Suprapubic skin (tissue), 3 donors: Measurements from ENCODE around the gene LRRC51.

Experiments
- POLR2A ChIP-seq, 2 donors: fragments of 450-650 bp; IDR thresholded peaks; one replicate each; pipeline ENCODE4 v1.6.1; 2017; ENCODE audit warnings: antibody characterized with exemption in 2 of 2, mild to moderate bottlenecking in 2 of 2, moderate library complexity in 2 of 2
- TF ChIP-seq, protein P1 (sequence below), 2 donors: fragments of 200-600 bp in 1 of 2; fragments of 450-650 bp in 1 of 2; sonication (generic) in 1 of 2; IDR thresholded peaks; one replicate each; pipeline ENCODE4 v1.5.1; 2016 to 2019; ENCODE audit warnings: antibody characterized with exemption in 2 of 2, mild to moderate bottlenecking in 1 of 2, moderate library complexity in 1 of 2

DNA sequence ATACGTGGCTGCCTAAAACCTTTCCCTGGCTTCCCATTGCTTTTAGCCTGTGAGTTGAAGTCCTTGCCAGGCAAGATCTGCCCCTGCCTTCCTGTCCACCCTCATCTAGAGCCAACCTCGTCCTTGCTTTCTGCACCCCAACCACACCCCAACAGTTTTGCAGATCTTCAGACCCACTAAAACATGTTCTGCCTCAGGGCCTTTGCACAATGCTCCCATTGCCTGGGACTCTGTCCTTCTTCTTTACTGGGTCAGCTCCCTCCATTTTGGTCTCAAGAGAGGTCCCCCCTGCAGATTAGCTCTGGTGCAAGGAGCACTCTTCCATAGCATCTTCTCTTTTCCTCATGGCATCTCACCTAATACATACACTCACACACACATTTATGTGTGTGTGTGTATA, 40.3 kb downstream of the LRRC51 start:
- TF ChIP-seq POLR2A (IDR thresholded peaks at IDR 0.05), result no peak
- TF ChIP-seq, protein P1, sequence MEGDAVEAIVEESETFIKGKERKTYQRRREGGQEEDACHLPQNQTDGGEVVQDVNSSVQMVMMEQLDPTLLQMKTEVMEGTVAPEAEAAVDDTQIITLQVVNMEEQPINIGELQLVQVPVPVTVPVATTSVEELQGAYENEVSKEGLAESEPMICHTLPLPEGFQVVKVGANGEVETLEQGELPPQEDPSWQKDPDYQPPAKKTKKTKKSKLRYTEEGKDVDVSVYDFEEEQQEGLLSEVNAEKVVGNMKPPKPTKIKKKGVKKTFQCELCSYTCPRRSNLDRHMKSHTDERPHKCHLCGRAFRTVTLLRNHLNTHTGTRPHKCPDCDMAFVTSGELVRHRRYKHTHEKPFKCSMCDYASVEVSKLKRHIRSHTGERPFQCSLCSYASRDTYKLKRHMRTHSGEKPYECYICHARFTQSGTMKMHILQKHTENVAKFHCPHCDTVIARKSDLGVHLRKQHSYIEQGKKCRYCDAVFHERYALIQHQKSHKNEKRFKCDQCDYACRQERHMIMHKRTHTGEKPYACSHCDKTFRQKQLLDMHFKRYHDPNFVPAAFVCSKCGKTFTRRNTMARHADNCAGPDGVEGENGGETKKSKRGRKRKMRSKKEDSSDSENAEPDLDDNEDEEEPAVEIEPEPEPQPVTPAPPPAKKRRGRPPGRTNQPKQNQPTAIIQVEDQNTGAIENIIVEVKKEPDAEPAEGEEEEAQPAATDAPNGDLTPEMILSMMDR (IDR thresholded peaks at IDR 0.05), result no peak
